Common myeloid progenitor, CD34-positive (primary cell): ENCODE data around the gene NOX1.

Experiments
- CTCF ChIA-PET: fragments of 350-600 bp; sonication (Branson Sonifier 250); formaldehyde crosslinking; loops from one replicate; lab custom pipeline; 2021; ENCODE audit warnings: antibody characterized with exemption; lab: Charles Lee
- POLR2A ChIA-PET: fragments of 350-600 bp; sonication (Branson Sonifier 250); formaldehyde crosslinking; loops from one replicate; lab custom pipeline; 2021; ENCODE audit warnings: antibody characterized with exemption; lab: Charles Lee
- DNase-seq, 3 donors: peaks; one replicate each; pipeline versions ENCODE4 v3.0.0 to v3.0.0-alpha.2; 2013
- H3K27ac ChIP-seq, 2 experiments: 1 replicate in 1 of 2; 2 replicates in 1 of 2; pipeline ENCODE4 v1.7.0; 2013; ENCODE audit warnings: inconsistent platforms in 2 of 2, low read length in 2 of 2, mild to moderate bottlenecking in 2 of 2, low read depth in 1 of 2, moderate library complexity in 1 of 2; ENCODE audit not compliant: severe bottlenecking in 2 of 2, insufficient read depth in 1 of 2, poor library complexity in 1 of 2
- H3K27me3 ChIP-seq, 5 experiments: replicated peaks in 2 of 5; 1 replicate in 3 of 5; 2 replicates in 2 of 5; pipeline versions ENCODE4 v1.6.1 to v1.7.0; 2013; ENCODE audit warnings: low read length in 4 of 5, mild to moderate bottlenecking in 2 of 5, moderate library complexity in 2 of 5, inconsistent platforms in 1 of 5; ENCODE audit not compliant: insufficient read depth in 5 of 5, control insufficient read depth in 4 of 5
- H3K36me3 ChIP-seq, 4 experiments: 1 replicate in 2 of 4; 2 replicates in 2 of 4; pipeline versions ENCODE4 v1.6.1 to v1.7.0; 2013; ENCODE audit warnings: low read length in 3 of 4, control low read depth in 1 of 4, mild to moderate bottlenecking in 1 of 4; ENCODE audit not compliant: control insufficient read depth in 4 of 4, insufficient read depth in 4 of 4
- H3K4me1 ChIP-seq, 4 experiments: 1 replicate in 3 of 4; 2 replicates in 1 of 4; pipeline versions ENCODE4 v1.6.1 to v1.7.1; 2013; ENCODE audit warnings: low read length in 3 of 4, mild to moderate bottlenecking in 3 of 4, control low read depth in 1 of 4, inconsistent platforms in 1 of 4, moderate library complexity in 1 of 4; ENCODE audit not compliant: control insufficient read depth in 4 of 4, insufficient read depth in 4 of 4; ENCODE audit errors: control extremely low read depth in 1 of 4
- H3K4me3 ChIP-seq, 7 experiments: 1 replicate in 4 of 7; 2 replicates in 3 of 7; pipeline versions ENCODE4 v1.5.1 to v1.7.0; 2013; ENCODE audit warnings: mild to moderate bottlenecking in 7 of 7, low read length in 6 of 7, moderate library complexity in 6 of 7, inconsistent platforms in 2 of 7, low read depth in 2 of 7, control low read depth in 1 of 7; ENCODE audit not compliant: insufficient read depth in 4 of 7, control insufficient read depth in 1 of 7; ENCODE audit errors: extremely low read depth in 1 of 7
- H3K9me3 ChIP-seq, 5 experiments: 1 replicate in 4 of 5; 2 replicates in 1 of 5; pipeline versions ENCODE4 v1.6.1 to v1.7.1; 2013; ENCODE audit warnings: low read length in 4 of 5, mild to moderate bottlenecking in 2 of 5, inconsistent platforms in 1 of 5, low read depth in 1 of 5, moderate library complexity in 1 of 5; ENCODE audit not compliant: control insufficient read depth in 4 of 5, insufficient read depth in 2 of 5; ENCODE audit errors: control extremely low read depth in 1 of 5
- WGBS: methylation state at CpG from one replicate; pipeline ENCODE4 v1.1.5; 2013; ENCODE audit not compliant: insufficient coverage; 5-methylcytosine and 5-hydroxymethylcytosine counted together

NOX1 gene

GRCh38 chrX:100852810-100853209 is 21.3 kb downstream of the NOX1 start:
- ChIA-PET POLR2A (no interaction called here), CTCF (no interaction called here)
- Histone ChIP-seq H3K27me3 (peaks cover 0 to 2% (median 0%) of the 10 kb centered on the region in 5 experiments), H3K4me3 (no peak overlapping the region), H3K4me1 (no peaks in the 10 kb centered on the region), H3K9me3 (no peaks in the 10 kb centered on the region), H3K27ac (no peak overlapping the region), H3K36me3 (no peaks in the 10 kb centered on the region)
- 29% methylated on average over 1 of the region's 2 CpGs for WGBS
- no peak for DNase-seq

DNA sequence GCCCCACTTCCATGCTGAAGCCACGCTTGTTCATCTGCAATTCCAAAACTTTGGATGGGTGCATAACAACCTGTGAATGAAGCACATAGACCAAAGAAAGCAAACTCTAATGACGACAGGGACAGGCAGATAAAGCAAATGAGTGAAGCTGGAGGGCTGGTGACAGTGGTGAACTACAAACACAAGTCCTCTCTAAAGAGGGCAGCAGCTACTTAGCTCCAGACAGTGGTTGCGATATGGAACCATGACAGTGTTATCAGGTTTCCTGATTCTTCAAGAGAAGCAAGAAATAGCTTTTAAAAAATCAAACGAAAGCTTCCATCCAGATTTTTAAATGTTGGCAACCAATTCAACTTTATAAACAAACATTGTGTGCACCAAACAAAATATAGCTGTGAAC is 23.8 kb downstream of the NOX1 start:
- no peaks in the 10 kb centered on the region for H3K4me1 ChIP-seq
- DNase-seq: no peak
- H3K9me3 ChIP-seq: no peaks in the 10 kb centered on the region
- ChIA-PET POLR2A (no interaction called here), CTCF (no interaction called here)
- WGBS: 69% methylated on average over 4 of the region's 4 CpGs
- no peaks in the 10 kb centered on the region for H3K36me3 ChIP-seq
- no peak overlapping the region for H3K27ac ChIP-seq
- peaks cover 0 to 2% (median 0%) of the 10 kb centered on the region in 5 experiments for H3K27me3 ChIP-seq
- H3K4me3 ChIP-seq: no peak overlapping the region

DNA sequence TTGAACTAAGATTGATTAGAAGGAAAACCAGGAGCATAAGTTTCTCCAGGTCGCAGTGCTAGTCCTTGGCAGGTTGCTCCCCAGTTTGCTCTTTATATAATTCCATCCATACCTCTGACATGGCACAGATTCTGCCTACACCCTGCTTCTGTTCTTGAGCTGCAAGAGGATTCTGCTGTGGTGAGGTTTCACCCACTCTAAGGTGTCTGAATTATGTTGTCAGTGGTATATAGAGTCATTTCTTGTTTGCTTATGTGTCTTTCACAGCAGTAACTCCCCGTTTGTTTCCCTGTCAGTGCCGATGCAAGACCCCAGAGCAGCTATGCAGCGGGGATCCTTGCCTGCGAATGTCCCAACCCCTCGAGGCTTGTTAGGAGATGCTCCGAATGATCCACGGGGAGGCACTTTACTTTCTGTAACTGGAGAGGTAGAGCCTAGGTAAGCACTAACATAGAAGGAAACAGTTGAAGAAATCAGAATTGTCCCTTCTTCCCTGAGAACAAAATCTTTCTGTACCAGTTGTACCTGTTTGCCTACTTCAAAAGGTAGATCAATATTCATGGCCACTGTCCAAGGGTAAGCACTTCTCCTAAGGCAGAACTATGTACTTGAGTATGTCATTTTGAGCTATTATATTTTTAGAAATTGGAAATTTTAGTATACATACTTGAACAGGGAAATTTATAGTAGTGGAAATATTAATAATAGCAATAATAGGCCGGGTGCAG is 42.8 kb downstream of the NOX1 start:
- Histone ChIP-seq H3K36me3 (peaks cover 7 to 49% (median 25%) of the 10 kb centered on the region in 4 experiments), H3K4me1 (no peaks in the 10 kb centered on the region), H3K27me3 (no peaks in the 10 kb centered on the region), H3K27ac (no peak overlapping the region), H3K9me3 (no peaks in the 10 kb centered on the region), H3K4me3 (no peak overlapping the region)
- POLR2A ChIA-PET: no interaction called here
- CTCF ChIA-PET: no interaction called here
- WGBS: 93% methylated on average over 8 of the region's 9 CpGs
- no peak for DNase-seq

- H3K4me3 ChIP-seq: no peak overlapping the region
- POLR2A ChIA-PET: interaction anchor here (0.6 kb wide), 1 partner anchor 516 kb away, joined by 4 read pairs; no protein-coding TSS in a partner anchor
- no peaks in the 10 kb centered on the region for H3K4me1 ChIP-seq
- 95% methylated on average over 7 of the region's 9 CpGs for WGBS
- H3K27me3 ChIP-seq: no peaks in the 10 kb centered on the region
- no peak for DNase-seq
- no peak overlapping the region for H3K27ac ChIP-seq
- H3K36me3 ChIP-seq: peaks cover 8 to 51% (median 25%) of the 10 kb centered on the region in 4 experiments
- H3K9me3 ChIP-seq: no peaks in the 10 kb centered on the region
- CTCF ChIA-PET: no interaction called here
Measured at GRCh38 chrX:100830547-100830946, 43.6 kb downstream of the NOX1 start.

- H3K27ac ChIP-seq: no peak overlapping the region
- CTCF ChIA-PET: no interaction called here
- DNase-seq: no peak
- H3K36me3 ChIP-seq: peaks cover 8 to 50% (median 25%) of the 10 kb centered on the region in 4 experiments
- no peaks in the 10 kb centered on the region for H3K4me1 ChIP-seq
- no peaks in the 10 kb centered on the region for H3K27me3 ChIP-seq
- no peak overlapping the region for H3K4me3 ChIP-seq
- POLR2A ChIA-PET: interaction anchor here (0.6 kb wide), 1 partner anchor 517 kb away, joined by 4 read pairs; no protein-coding TSS in a partner anchor
- no peaks in the 10 kb centered on the region for H3K9me3 ChIP-seq
- no CpG with 5 or more reads among the region's 5 CpGs for WGBS
Measured at GRCh38 chrX:100830143-100830542, 44.0 kb downstream of the NOX1 start.

DNA sequence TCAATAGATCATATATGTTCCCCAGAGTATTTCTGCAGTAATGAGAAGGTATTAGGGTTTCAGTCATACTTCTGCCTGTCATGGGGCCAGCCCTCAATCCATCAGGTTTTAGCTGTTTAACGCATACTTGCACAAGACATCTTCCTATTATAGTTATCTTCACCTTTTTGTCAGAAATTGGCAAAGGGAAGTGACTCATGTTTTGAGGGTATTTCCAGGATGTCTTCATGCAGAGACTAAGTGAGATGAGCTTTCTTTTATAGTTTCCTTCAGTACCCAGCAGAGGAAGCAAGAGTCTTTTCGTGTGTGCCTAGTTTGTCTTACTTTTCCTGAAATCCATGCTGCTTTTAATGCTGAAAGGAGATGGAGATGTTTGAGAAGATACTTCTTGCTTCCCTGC is 44.4 kb downstream of the NOX1 start:
- Histone ChIP-seq H3K4me1 (no peaks in the 10 kb centered on the region), H3K27me3 (no peaks in the 10 kb centered on the region), H3K27ac (no peak overlapping the region), H3K4me3 (no peak overlapping the region), H3K36me3 (peaks cover 8 to 53% (median 25%) of the 10 kb centered on the region in 4 experiments), H3K9me3 (no peaks in the 10 kb centered on the region)
- ChIA-PET POLR2A (no interaction called here), CTCF (interaction anchor here (1.3 kb wide), 1 partner anchor 11 kb away, joined by 4 read pairs; no protein-coding TSS in a partner anchor)
- 38% methylated on average over 1 of the region's 2 CpGs for whole genome bisulfite sequencing
- peak in 2 of 3 donors; percentile 26 to 31 for DNase-seq
